ENCODE results near the gene CCDC184. TPM values are rescaled to one million over a fixed set of nuclear protein-coding genes. Genes with fewer than 3 reads are reported as not detected.

CCDC184 gene
- total RNA-seq, 5 donors from 2014 or later (not counting 1 experiment from before 2014, with no cell fraction given), result 0.13 to 5.3 (median 0.38) TPM

GRCh38 chr12:48197971-48198671, 14.7 kb downstream of the CCDC184 start:
- WGBS (ENCODE audit: insufficient coverage), result 1% methylated on average over 38 of the region's 39 CpGs
- H3K36me3 Mint-ChIP-seq, result peaks cover 21% of the 10 kb centered on the region
- ChIA-PET CTCF (interaction anchor here (0.6 to 2.2 kb wide), 12 partner anchors 9 to 256 kb away, joined by 3 to 10 read pairs (median 4); partner anchors contain the start of gene CCDC184 (in 2 of the 2)), POLR2A (interaction anchor here (0.6 to 1.0 kb wide), 5 partner anchors 15 to 787 kb away, joined by 3 to 5 read pairs (median 3); partner anchors contain the start of genes ASB8 (in 1 of the 2) and CCDC184 (in 1 of the 2))
- Histone ChIP-seq H3K27ac (ENCODE audit: low read length) (peak overlapping the region; percentile 96), H3K36me3 (ENCODE audit: control insufficient read depth in 2 of 2, extremely low read depth in 1 of 2, insufficient read depth in 1 of 2, low read length in 1 of 2) (no peaks in the 10 kb centered on the region), H3K27me3 (replicated peaks in 1 of 2; ENCODE audit: control insufficient read depth in 2 of 2, extremely low read depth in 1 of 2, insufficient read depth in 2 of 2, low read length in 1 of 2) (no peaks in the 10 kb centered on the region), H3K9me3 (no peaks in the 10 kb centered on the region), H3K4me1 (ENCODE audit: control insufficient read depth in 1 of 2, extremely low read depth in 1 of 2, insufficient read depth in 2 of 2, low read length in 2 of 2) (peaks cover 10 to 42% of the 10 kb centered on the region in 2 experiments), H3K4me3 (ENCODE audit: control insufficient read depth in 1 of 2, extremely low read depth in 1 of 2, low read length in 1 of 2) (peak overlapping the region; percentile 79 to 100)
- peaks cover 11 to 15% (median 12%) of the 10 kb centered on the region in 3 donors for H3K9me3 Mint-ChIP-seq
- peaks cover 8 to 13% of the 10 kb centered on the region in 2 donors for H3K27me3 Mint-ChIP-seq
- peaks cover 50 to 55% (median 54%) of the 10 kb centered on the region in 3 donors for H3K4me1 Mint-ChIP-seq
- DNase-seq, result peak; percentile 77 to 93 (median 85)
- peak overlapping the region; percentile 83 to 96 (median 89) for H3K4me3 Mint-ChIP-seq
- H3K27ac Mint-ChIP-seq, result peak overlapping the region; percentile 91 to 100
- ATAC-seq (replicated peaks in 1 of 4), result peak; percentile 90 to 95 (median 91)

DNA sequence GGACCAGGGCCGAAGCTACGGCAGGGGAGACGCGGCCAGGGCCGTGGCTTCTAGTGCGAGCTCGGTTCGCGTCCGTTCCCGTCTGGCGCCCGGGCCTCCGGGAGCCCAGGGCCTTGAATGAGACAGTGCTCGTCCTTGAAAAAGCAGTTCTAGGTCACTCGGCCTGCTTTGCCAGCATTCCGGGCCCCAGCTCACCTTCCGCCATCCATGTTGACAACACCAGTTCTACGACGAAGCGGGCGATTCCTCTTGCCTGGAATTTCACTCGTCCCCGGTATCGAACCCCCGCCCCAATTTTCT, 15.2 kb downstream of the CCDC184 start:
- Histone ChIP-seq H3K36me3 (ENCODE audit: control insufficient read depth in 2 of 2, extremely low read depth in 1 of 2, insufficient read depth in 1 of 2, low read length in 1 of 2) (no peaks in the 10 kb centered on the region), H3K9me3 (no peaks in the 10 kb centered on the region), H3K4me1 (ENCODE audit: control insufficient read depth in 1 of 2, extremely low read depth in 1 of 2, insufficient read depth in 2 of 2, low read length in 2 of 2) (peaks cover 10 to 42% of the 10 kb centered on the region in 2 experiments), H3K4me3 (ENCODE audit: control insufficient read depth in 1 of 2, extremely low read depth in 1 of 2, low read length in 1 of 2) (peak overlapping the region; percentile 79 to 100), H3K27ac (ENCODE audit: low read length) (peak overlapping the region; percentile 96), H3K27me3 (replicated peaks in 1 of 2; ENCODE audit: control insufficient read depth in 2 of 2, extremely low read depth in 1 of 2, insufficient read depth in 2 of 2, low read length in 1 of 2) (no peaks in the 10 kb centered on the region)
- 4% methylated on average over 25 of the region's 26 CpGs for WGBS (ENCODE audit: insufficient coverage)
- ATAC-seq (replicated peaks in 1 of 4) (peak; percentile 5 to 36 (median 19)), DNase-seq (peak in 13 of 35 experiments; percentile 7 to 39 (median 26))
- CTCF ChIA-PET, result interaction anchor here (0.8 to 2.2 kb wide), 8 partner anchors 10 to 255 kb away, joined by 3 to 10 read pairs (median 6); partner anchors contain the start of genes ASB8 (in 1 of the 2) and CCDC184 (in 1 of the 2)
- peaks cover 15 to 20% (median 16%) of the 10 kb centered on the region in 3 donors for H3K9me3 Mint-ChIP-seq
- peaks cover 26% of the 10 kb centered on the region for H3K36me3 Mint-ChIP-seq
- H3K4me1 Mint-ChIP-seq, result peaks cover 51 to 58% (median 55%) of the 10 kb centered on the region in 3 donors
- peak overlapping the region; percentile 83 to 96 (median 89) for H3K4me3 Mint-ChIP-seq
- peak overlapping the region; percentile 91 to 100 for H3K27ac Mint-ChIP-seq
- POLR2A ChIA-PET, result interaction anchor here (0.6 to 1.0 kb wide), 5 partner anchors 16 to 787 kb away, joined by 3 read pairs; partner anchors contain the start of genes ASB8 (in 1 of the 2) and CCDC184 (in 1 of the 2)
- peaks cover 6 to 11% of the 10 kb centered on the region in 2 donors for H3K27me3 Mint-ChIP-seq

GRCh38 chr12:48198985-48199384, 15.5 kb downstream of the CCDC184 start:
- H3K27me3 Mint-ChIP-seq, result peaks cover 4 to 9% of the 10 kb centered on the region in 2 donors
- H3K4me3 Mint-ChIP-seq, result peak overlapping the region; percentile 83 to 96 (median 89)
- Histone ChIP-seq H3K36me3 (ENCODE audit: control insufficient read depth in 2 of 2, extremely low read depth in 1 of 2, insufficient read depth in 1 of 2, low read length in 1 of 2) (no peaks in the 10 kb centered on the region), H3K4me1 (ENCODE audit: control insufficient read depth in 1 of 2, extremely low read depth in 1 of 2, insufficient read depth in 2 of 2, low read length in 2 of 2) (peaks cover 10 to 42% of the 10 kb centered on the region in 2 experiments), H3K9me3 (no peaks in the 10 kb centered on the region), H3K27ac (ENCODE audit: low read length) (peak overlapping the region; percentile 96), H3K4me3 (ENCODE audit: control insufficient read depth in 1 of 2, extremely low read depth in 1 of 2, low read length in 1 of 2) (peak overlapping the region; percentile 79 to 100), H3K27me3 (replicated peaks in 1 of 2; ENCODE audit: control insufficient read depth in 2 of 2, extremely low read depth in 1 of 2, insufficient read depth in 2 of 2, low read length in 1 of 2) (no peaks in the 10 kb centered on the region)
- no peak for ATAC-seq (replicated peaks in 1 of 4)
- ChIA-PET CTCF (interaction anchor here (0.8 to 2.2 kb wide), 8 partner anchors 10 to 255 kb away, joined by 3 to 10 read pairs (median 8); partner anchors contain the start of genes ASB8 (in 1 of the 2) and CCDC184 (in 1 of the 2)), POLR2A (interaction anchor here (0.5 to 1.0 kb wide), 7 partner anchors 9 to 787 kb away, joined by 3 to 6 read pairs (median 3); partner anchors contain the start of gene ASB8 (in 1 of the 2))
- H3K27ac Mint-ChIP-seq, result peak overlapping the region; percentile 91 to 100
- peaks cover 15 to 23% (median 16%) of the 10 kb centered on the region in 3 donors for H3K9me3 Mint-ChIP-seq
- DNase-seq, result no peak
- no CpG with 5 or more reads among the region's 10 CpGs for WGBS (ENCODE audit: insufficient coverage)
- peaks cover 29% of the 10 kb centered on the region for H3K36me3 Mint-ChIP-seq
- H3K4me1 Mint-ChIP-seq, result peaks cover 51 to 58% (median 55%) of the 10 kb centered on the region in 3 donors

GRCh38 chr12:48199774-48200221, 16.4 kb downstream of the CCDC184 start:
- Mint-ChIP-seq H3K4me3 (peak overlapping the region; percentile 83 to 96 (median 89)), H3K9me3 (peaks cover 18 to 32% (median 22%) of the 10 kb centered on the region in 3 donors), H3K4me1 (peaks cover 52 to 57% (median 53%) of the 10 kb centered on the region in 3 donors), H3K27ac (peak overlapping the region; percentile 91 to 100), H3K36me3 (peaks cover 37% of the 10 kb centered on the region), H3K27me3 (peaks cover 0 to 2% of the 10 kb centered on the region in 2 donors)
- POLR2A ChIA-PET, result interaction anchor here in 1 of 2 donors (0.5 to 0.6 kb wide), 2 partner anchors 22 to 181 kb away, joined by 3 to 4 read pairs; no protein-coding TSS in a partner anchor
- Histone ChIP-seq H3K27ac (ENCODE audit: low read length) (peak overlapping the region; percentile 96), H3K4me1 (ENCODE audit: control insufficient read depth in 1 of 2, extremely low read depth in 1 of 2, insufficient read depth in 2 of 2, low read length in 2 of 2) (peaks cover 10 to 42% of the 10 kb centered on the region in 2 experiments), H3K27me3 (replicated peaks in 1 of 2; ENCODE audit: control insufficient read depth in 2 of 2, extremely low read depth in 1 of 2, insufficient read depth in 2 of 2, low read length in 1 of 2) (no peaks in the 10 kb centered on the region), H3K36me3 (ENCODE audit: control insufficient read depth in 2 of 2, extremely low read depth in 1 of 2, insufficient read depth in 1 of 2, low read length in 1 of 2) (peaks cover 0 to 3% of the 10 kb centered on the region in 2 donors), H3K4me3 (ENCODE audit: control insufficient read depth in 1 of 2, extremely low read depth in 1 of 2, low read length in 1 of 2) (peak overlapping the region; percentile 79 to 100), H3K9me3 (peaks cover 2% of the 10 kb centered on the region)
- WGBS (ENCODE audit: insufficient coverage), result no CpG with 5 or more reads among the region's 3 CpGs
- CTCF ChIA-PET, result interaction anchor here (0.5 to 2.2 kb wide), 15 partner anchors 10 to 724 kb away, joined by 3 to 8 read pairs (median 4); partner anchors contain the start of genes ASB8 (in 1 of the 2) and CCDC184 (in 1 of the 2)
- no peak for ATAC-seq (replicated peaks in 1 of 4)
- DNase-seq, result peak in 6 of 35 experiments; percentile 10 to 50 (median 27)

GRCh38 chr12:48201091-48201490, 17.6 kb downstream of the CCDC184 start:
- H3K27me3 ChIP-seq (replicated peaks in 1 of 2; ENCODE audit: control insufficient read depth in 2 of 2, extremely low read depth in 1 of 2, insufficient read depth in 2 of 2, low read length in 1 of 2), result peaks cover 0 to 3% of the 10 kb centered on the region in 2 experiments
- Mint-ChIP-seq H3K4me1 (peaks cover 46 to 55% (median 53%) of the 10 kb centered on the region in 3 donors), H3K9me3 (peaks cover 22 to 32% (median 22%) of the 10 kb centered on the region in 3 donors), H3K27ac (peak overlapping the region; percentile 91 to 100), H3K4me3 (peak overlapping the region in 1 of 3 donors; percentile 83), H3K27me3 (no peaks in the 10 kb centered on the region), H3K36me3 (peaks cover 44% of the 10 kb centered on the region)
- H3K9me3 ChIP-seq, result peaks cover 7% of the 10 kb centered on the region
- peaks cover 10 to 42% of the 10 kb centered on the region in 2 experiments for H3K4me1 ChIP-seq (ENCODE audit: control insufficient read depth in 1 of 2, extremely low read depth in 1 of 2, insufficient read depth in 2 of 2, low read length in 2 of 2)
- H3K36me3 ChIP-seq (ENCODE audit: control insufficient read depth in 2 of 2, extremely low read depth in 1 of 2, insufficient read depth in 1 of 2, low read length in 1 of 2), result peaks cover 0 to 3% of the 10 kb centered on the region in 2 donors
- H3K27ac ChIP-seq (ENCODE audit: low read length), result peak overlapping the region; percentile 96
- ATAC-seq (replicated peaks in 1 of 4) (no peak), DNase-seq (no peak)
- ChIA-PET POLR2A (interaction anchor here (0.8 to 1.0 kb wide), 2 partner anchors 12 to 86 kb away, joined by 3 to 6 read pairs; no protein-coding TSS in a partner anchor), CTCF (interaction anchor here in 1 of 2 donors (0.6 to 1.6 kb wide), 3 partner anchors 15 to 43 kb away, joined by 3 to 4 read pairs (median 3); partner anchors contain the start of gene CCDC184)
- H3K4me3 ChIP-seq (ENCODE audit: control insufficient read depth in 1 of 2, extremely low read depth in 1 of 2, low read length in 1 of 2), result no peak overlapping the region
- WGBS (ENCODE audit: insufficient coverage), result no CpG with 5 or more reads among the region's 3 CpGs

Data from T-cell (primary cell).